Stimulated activated memory B cell treated with anti-CD40 and anti-IgM and Interleukin-4, amounts not matched to agents 10 μg/mL and 1 μg/mL and 100 μg/mL, for 72 hours (primary cell): Measurements from ENCODE around the gene TNFRSF8.
"Not testable (repeated sequence)": the region's sequence is repeated elsewhere in the genome, so short reads cannot be mapped to it uniquely, and the experiment has no call there.

ENCODE experiments used
- ATAC-seq: fragments of 150-1000 bp; cut with Tn5 transposase; 2 replicates; pipeline ENCODE4 v1.10.0; 2021
- H3K27ac Mint-ChIP-seq: one replicate; pipeline ENCODE4 v1.8.0; 2022; ENCODE audit warnings: mild to moderate bottlenecking, mixed read lengths
- H3K27me3 Mint-ChIP-seq: one replicate; pipeline ENCODE4 v1.8.0; 2022; ENCODE audit warnings: mixed read lengths
- H3K36me3 Mint-ChIP-seq: one replicate; pipeline ENCODE4 v1.8.0; 2022; ENCODE audit warnings: mixed read lengths
- H3K4me1 Mint-ChIP-seq: one replicate; pipeline ENCODE4 v1.8.0; 2022; ENCODE audit warnings: mixed read lengths
- H3K4me3 Mint-ChIP-seq: one replicate; pipeline ENCODE4 v1.8.0; 2022; ENCODE audit warnings: mild to moderate bottlenecking, moderate library complexity, mixed read lengths
- H3K9me3 Mint-ChIP-seq: one replicate; pipeline ENCODE4 v1.8.0; 2022; ENCODE audit warnings: mixed read lengths

Gene TNFRSF8

GRCh38 chr1:12083766-12084165 is 20.7 kb downstream of the TNFRSF8 start:
- H3K9me3 Mint-ChIP-seq, result peaks cover 15% of the 10 kb centered on the region
- no peaks in the 10 kb centered on the region for H3K27me3 Mint-ChIP-seq
- no peak overlapping the region for H3K4me3 Mint-ChIP-seq
- no peak for ATAC-seq
- H3K36me3 Mint-ChIP-seq, result peaks cover 30% of the 10 kb centered on the region
- H3K4me1 Mint-ChIP-seq, result peaks cover 62% of the 10 kb centered on the region
- peak overlapping the region; percentile 5 for H3K27ac Mint-ChIP-seq

- H3K27ac Mint-ChIP-seq, result peak overlapping the region; percentile 60
- peak; percentile 12 for ATAC-seq
- no peak overlapping the region for H3K4me3 Mint-ChIP-seq
- no peaks in the 10 kb centered on the region for H3K27me3 Mint-ChIP-seq
- peaks cover 67% of the 10 kb centered on the region for H3K4me1 Mint-ChIP-seq
- H3K9me3 Mint-ChIP-seq, result peaks cover 24% of the 10 kb centered on the region
- H3K36me3 Mint-ChIP-seq, result peaks cover 44% of the 10 kb centered on the region
Observed at GRCh38 chr1:12085643-12086260, 22.6 kb downstream of the TNFRSF8 start.

DNA sequence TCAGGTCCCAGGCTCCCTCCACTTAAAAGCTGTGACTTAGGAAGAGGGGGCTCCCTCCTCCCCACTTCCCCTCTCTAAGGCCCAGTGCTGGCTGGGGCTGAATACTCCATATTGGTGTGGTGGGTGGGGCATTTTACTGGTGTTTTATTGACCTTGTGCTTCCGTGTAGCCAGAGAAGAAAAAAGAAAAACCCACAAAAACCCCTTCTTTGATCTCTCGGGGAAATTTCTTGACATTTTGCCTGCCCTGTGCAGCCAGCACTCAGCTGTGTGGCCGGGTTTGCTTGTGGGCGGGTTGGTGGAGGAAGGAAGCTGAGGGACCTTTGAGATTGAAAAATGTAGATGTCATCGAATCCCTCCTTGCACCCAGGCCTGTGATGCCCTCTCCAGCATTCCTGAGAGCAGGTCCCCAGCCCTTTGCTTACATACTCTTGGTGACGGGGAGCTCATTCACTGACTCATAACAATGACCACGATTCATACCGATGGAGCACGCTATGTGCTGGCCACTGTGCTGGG is 24.8 kb downstream of the TNFRSF8 start:
- H3K4me1 Mint-ChIP-seq, result peaks cover 59% of the 10 kb centered on the region
- peak overlapping the region; percentile 42 for H3K4me3 Mint-ChIP-seq
- H3K36me3 Mint-ChIP-seq, result peaks cover 36% of the 10 kb centered on the region
- peaks cover 14% of the 10 kb centered on the region for H3K9me3 Mint-ChIP-seq
- peak; percentile 91 for ATAC-seq
- H3K27me3 Mint-ChIP-seq, result no peaks in the 10 kb centered on the region
- peak overlapping the region; percentile 98 for H3K27ac Mint-ChIP-seq

- ATAC-seq, result peak; percentile 37
- peaks cover 13% of the 10 kb centered on the region for H3K9me3 Mint-ChIP-seq
- H3K36me3 Mint-ChIP-seq, result peaks cover 35% of the 10 kb centered on the region
- H3K4me1 Mint-ChIP-seq, result peaks cover 59% of the 10 kb centered on the region
- H3K4me3 Mint-ChIP-seq, result peak overlapping the region; percentile 13
- H3K27me3 Mint-ChIP-seq, result no peaks in the 10 kb centered on the region
- H3K27ac Mint-ChIP-seq, result peak overlapping the region; percentile 98
Observed at GRCh38 chr1:12088607-12089006, 25.5 kb downstream of the TNFRSF8 start.

GRCh38 chr1:12090326-12090725 is 27.2 kb downstream of the TNFRSF8 start:
- peaks cover 59% of the 10 kb centered on the region for H3K4me1 Mint-ChIP-seq
- no peak overlapping the region for H3K4me3 Mint-ChIP-seq
- H3K9me3 Mint-ChIP-seq, result peaks cover 13% of the 10 kb centered on the region
- peak overlapping the region; percentile 98 for H3K27ac Mint-ChIP-seq
- H3K36me3 Mint-ChIP-seq, result peaks cover 35% of the 10 kb centered on the region
- ATAC-seq, result no peak
- H3K27me3 Mint-ChIP-seq, result no peaks in the 10 kb centered on the region

DNA sequence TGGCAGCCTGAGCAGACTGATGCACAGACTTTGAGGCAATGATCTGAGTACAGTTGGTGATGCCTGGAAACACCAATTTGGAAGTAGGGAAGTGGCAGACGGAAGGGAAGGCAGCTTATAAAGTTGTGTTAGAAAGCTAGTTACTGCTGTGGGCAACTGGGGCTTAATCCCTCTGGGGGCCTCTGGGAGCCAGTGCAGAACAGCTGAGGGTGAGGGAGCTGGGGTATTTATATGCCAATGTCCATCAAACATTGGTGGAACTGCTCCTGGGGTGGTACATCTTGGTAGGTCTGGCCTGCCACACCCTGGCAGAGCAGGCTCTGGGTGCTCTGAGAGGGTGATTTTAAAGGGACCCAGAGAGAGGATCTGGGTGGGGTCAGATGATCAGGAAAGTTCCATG is 28.1 kb downstream of the TNFRSF8 start:
- ATAC-seq, result no peak
- Mint-ChIP-seq H3K9me3 (peaks cover 16% of the 10 kb centered on the region), H3K4me3 (no peak overlapping the region), H3K27ac (peak overlapping the region; percentile 98), H3K27me3 (no peaks in the 10 kb centered on the region), H3K4me1 (peaks cover 51% of the 10 kb centered on the region), H3K36me3 (peaks cover 39% of the 10 kb centered on the region)

GRCh38 chr1:12094180-12094579 is 31.1 kb downstream of the TNFRSF8 start:
- Mint-ChIP-seq H3K27me3 (no peaks in the 10 kb centered on the region), H3K9me3 (peaks cover 15% of the 10 kb centered on the region), H3K27ac (no peak overlapping the region), H3K36me3 (peaks cover 39% of the 10 kb centered on the region), H3K4me1 (peaks cover 23% of the 10 kb centered on the region), H3K4me3 (no peak overlapping the region)
- no peak for ATAC-seq

DNA sequence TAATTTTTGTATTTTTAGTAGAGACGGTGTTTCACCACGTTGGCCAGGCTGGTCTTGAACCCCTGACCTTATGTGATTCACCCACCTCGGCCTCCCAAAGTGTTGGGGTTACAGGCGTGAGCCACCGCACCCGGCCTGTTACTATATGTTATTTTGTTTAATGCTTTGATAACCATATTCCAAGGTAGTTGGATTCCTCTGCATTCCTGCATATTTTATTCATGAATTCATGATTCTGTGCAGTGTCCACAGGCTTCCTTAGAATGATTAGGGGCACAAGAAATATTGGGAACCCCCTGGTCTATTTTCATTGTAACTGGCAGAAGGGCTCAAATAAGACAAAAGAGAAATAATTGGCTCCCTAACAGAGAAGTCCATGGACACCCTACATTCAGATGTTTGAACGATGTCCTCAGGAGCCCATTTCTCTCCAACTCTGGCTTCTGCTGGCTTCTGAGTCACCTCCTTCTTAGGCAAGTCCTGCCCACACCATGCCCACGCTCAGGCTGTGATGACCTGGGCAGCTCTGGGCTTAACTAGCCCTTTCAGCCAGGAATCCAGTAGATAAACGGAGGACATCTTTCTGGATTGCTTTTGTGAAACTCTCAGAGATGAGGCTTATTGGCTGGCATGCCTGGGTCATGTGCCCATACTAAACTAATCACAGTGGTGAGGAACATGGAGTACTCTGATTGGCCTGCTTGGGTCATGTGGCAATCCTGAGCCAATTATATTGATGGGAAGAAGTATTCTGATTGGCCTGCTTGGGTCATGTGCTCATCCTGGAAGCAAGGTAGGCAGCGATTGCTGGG is 32.6 kb downstream of the TNFRSF8 start:
- Mint-ChIP-seq H3K9me3 (peaks cover 6% of the 10 kb centered on the region), H3K4me1 (peaks cover 8% of the 10 kb centered on the region), H3K27ac (no peak overlapping the region)

GRCh38 chr1:12096615-12097014 is 33.5 kb downstream of the TNFRSF8 start:
- Mint-ChIP-seq H3K36me3 (peaks cover 23% of the 10 kb centered on the region), H3K27me3 (no peaks in the 10 kb centered on the region), H3K4me1 (no peaks in the 10 kb centered on the region), H3K4me3 (no peak overlapping the region), H3K27ac (no peak overlapping the region), H3K9me3 (peaks cover 6% of the 10 kb centered on the region)
- ATAC-seq, result no peak

More for the DNA sequence above, 32.6 kb downstream of the TNFRSF8 start:
- Mint-ChIP-seq H3K27me3 (no peaks in the 10 kb centered on the region), H3K36me3 (peaks cover 29% of the 10 kb centered on the region), H3K4me3 (no peak overlapping the region)
- no peak for ATAC-seq

- peaks cover 23% of the 10 kb centered on the region for H3K36me3 Mint-ChIP-seq
- H3K4me3 Mint-ChIP-seq, result no peak overlapping the region
- no peak overlapping the region for H3K27ac Mint-ChIP-seq
- peaks cover 6% of the 10 kb centered on the region for H3K9me3 Mint-ChIP-seq
- H3K4me1 Mint-ChIP-seq, result no peaks in the 10 kb centered on the region
- ATAC-seq, result no peak
- H3K27me3 Mint-ChIP-seq, result no peaks in the 10 kb centered on the region
Observed at GRCh38 chr1:12097321-12097720, 34.2 kb downstream of the TNFRSF8 start.

DNA sequence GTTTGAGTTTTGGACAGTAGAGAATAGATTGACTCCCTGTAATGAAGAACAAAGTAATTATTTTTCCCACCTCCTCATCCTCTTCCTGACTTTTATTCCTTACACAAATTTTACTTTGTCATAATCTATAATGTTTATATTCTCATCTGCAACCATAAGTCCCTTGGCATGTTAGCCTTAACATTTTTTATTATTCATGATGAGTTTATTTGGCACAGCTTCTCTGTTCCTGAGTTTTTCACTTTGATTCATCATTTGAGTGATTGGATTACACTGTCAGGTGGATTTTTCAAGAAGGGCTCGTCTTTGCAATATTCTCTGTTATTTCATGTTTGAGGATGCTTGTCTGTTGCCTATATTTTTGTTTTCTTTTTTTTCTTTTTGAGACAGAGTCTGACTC is 35.7 kb downstream of the TNFRSF8 start:
- Mint-ChIP-seq H3K27me3 (no peaks in the 10 kb centered on the region), H3K4me3 (no peak overlapping the region), H3K36me3 (peaks cover 23% of the 10 kb centered on the region), H3K9me3 (peaks cover 6% of the 10 kb centered on the region), H3K27ac (no peak overlapping the region), H3K4me1 (no peaks in the 10 kb centered on the region)
- no peak for ATAC-seq

- Mint-ChIP-seq H3K27me3 (no peaks in the 10 kb centered on the region), H3K9me3 (peaks cover 6% of the 10 kb centered on the region), H3K36me3 (peaks cover 23% of the 10 kb centered on the region), H3K4me1 (no peaks in the 10 kb centered on the region), H3K27ac (no peak overlapping the region), H3K4me3 (no peak overlapping the region)
- no peak for ATAC-seq
Observed at GRCh38 chr1:12099610-12100009, 36.5 kb downstream of the TNFRSF8 start.

GRCh38 chr1:12100071-12100470 is 37.0 kb downstream of the TNFRSF8 start:
- peaks cover 24% of the 10 kb centered on the region for H3K36me3 Mint-ChIP-seq
- no peaks in the 10 kb centered on the region for H3K27me3 Mint-ChIP-seq
- no peak overlapping the region for H3K27ac Mint-ChIP-seq
- no peaks in the 10 kb centered on the region for H3K4me1 Mint-ChIP-seq
- no peak overlapping the region for H3K4me3 Mint-ChIP-seq
- H3K9me3 Mint-ChIP-seq, result peaks cover 6% of the 10 kb centered on the region
- ATAC-seq, result no peak

- not testable (repeated sequence) for H3K4me3 Mint-ChIP-seq, ATAC-seq
Observed at GRCh38 chr1:12101120-12101519, 38.0 kb downstream of the TNFRSF8 start.

GRCh38 chr1:12102066-12102465 is 39.0 kb downstream of the TNFRSF8 start:
- H3K27me3 Mint-ChIP-seq, result no peaks in the 10 kb centered on the region
- no peak overlapping the region for H3K27ac Mint-ChIP-seq
- H3K4me3 Mint-ChIP-seq, result no peak overlapping the region
- peaks cover 29% of the 10 kb centered on the region for H3K36me3 Mint-ChIP-seq
- H3K4me1 Mint-ChIP-seq, result no peaks in the 10 kb centered on the region
- ATAC-seq, result no peak
- H3K9me3 Mint-ChIP-seq, result peaks cover 3% of the 10 kb centered on the region

More at GRCh38 chr1:12101120-12101519, 38.0 kb downstream of the TNFRSF8 start:
- peaks cover 26% of the 10 kb centered on the region for H3K36me3 Mint-ChIP-seq
- not testable (repeated sequence) for H3K27me3 Mint-ChIP-seq, H3K4me1 Mint-ChIP-seq, H3K27ac Mint-ChIP-seq, H3K9me3 Mint-ChIP-seq

DNA sequence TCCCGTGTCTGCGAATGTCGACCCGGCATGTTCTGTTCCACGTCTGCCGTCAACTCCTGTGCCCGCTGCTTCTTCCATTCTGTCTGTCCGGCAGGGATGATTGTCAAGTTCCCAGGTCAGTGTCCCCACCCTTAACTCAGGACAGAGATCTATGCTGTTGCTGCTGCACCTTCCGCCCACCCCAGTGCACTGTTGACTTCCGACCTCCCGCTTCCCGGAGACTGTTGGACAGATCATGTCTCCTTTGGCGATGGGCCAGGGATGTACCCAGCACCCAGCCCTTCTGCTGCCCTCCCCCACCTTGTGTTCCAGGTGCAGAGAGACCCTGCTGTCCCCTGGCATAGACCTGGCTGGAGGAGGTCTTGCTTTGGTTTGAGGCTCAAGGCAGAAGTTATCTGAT is 41.3 kb downstream of the TNFRSF8 start:
- Mint-ChIP-seq H3K4me3 (no peak overlapping the region), H3K36me3 (peaks cover 13% of the 10 kb centered on the region), H3K27me3 (no peaks in the 10 kb centered on the region), H3K9me3 (no peaks in the 10 kb centered on the region), H3K4me1 (no peaks in the 10 kb centered on the region), H3K27ac (no peak overlapping the region)
- no peak for ATAC-seq
